ENCODE measurements around the gene MRPL19. TPM values are rescaled to one million over a fixed set of nuclear protein-coding genes. Genes with fewer than 3 reads are reported as not detected.

MRPL19 gene
- total RNA-seq, 4 donors from 2014 or later = 34.8 to 83.9 (median 57.6) TPM

GRCh38 chr2:75616406-75616805, 30.2 kb upstream of the MRPL19 start:
- no peaks in the 10 kb centered on the region for H3K36me3 ChIP-seq
- intact Hi-C loops (cut with DNase I) = no loop called here
- no peak for DNase-seq
- no peak for TF ChIP-seq POLR2A (IDR thresholded peaks at IDR 0.05)
- H3K4me3 ChIP-seq (replicated peaks in 1 of 3) = no peak overlapping the region
- no peaks in the 10 kb centered on the region for H3K9me3 ChIP-seq
- no peaks in the 10 kb centered on the region for H3K4me1 ChIP-seq
- 95 to 98% methylated on average over 4 of the region's 4 CpGs for WGBS, 2 donors
- no peak overlapping the region for H3K27ac ChIP-seq
- no peaks in the 10 kb centered on the region for H3K27me3 ChIP-seq

GRCh38 chr2:75616933-75617332, 29.6 kb upstream of the MRPL19 start:
- WGBS, 2 donors = 93 to 99% methylated on average over 3 of the region's 3 CpGs
- Histone ChIP-seq H3K27ac (no peak overlapping the region), H3K27me3 (no peaks in the 10 kb centered on the region), H3K4me1 (no peaks in the 10 kb centered on the region), H3K4me3 (replicated peaks in 1 of 3) (no peak overlapping the region), H3K9me3 (no peaks in the 10 kb centered on the region), H3K36me3 (no peaks in the 10 kb centered on the region)
- intact Hi-C loops (cut with DNase I) = no loop called here
- TF ChIP-seq CTCF (IDR thresholded peaks at IDR 0.05) (no peak), POLR2A (IDR thresholded peaks at IDR 0.05) (no peak)
- no peak for DNase-seq

- intact Hi-C loops (cut with DNase I) = no loop called here
These were observed 26.4 kb upstream of the MRPL19 start for GRCh38 chr2:75619956-75620740.

GRCh38 chr2:75621228-75621627, 25.4 kb upstream of the MRPL19 start:
- no peak for TF ChIP-seq CTCF (IDR thresholded peaks at IDR 0.05)
- TF ChIP-seq POLR2A (IDR thresholded peaks at IDR 0.05) = no peak
- no peak for DNase-seq
- Histone ChIP-seq H3K4me3 (replicated peaks in 1 of 3) (no peak overlapping the region), H3K9me3 (no peaks in the 10 kb centered on the region), H3K4me1 (no peaks in the 10 kb centered on the region), H3K27ac (no peak overlapping the region), H3K36me3 (no peaks in the 10 kb centered on the region), H3K27me3 (no peaks in the 10 kb centered on the region)
- intact Hi-C loops (cut with DNase I) = no loop called here
- 79 to 80% methylated on average over 4 of the region's 4 CpGs for WGBS, 2 donors

More at GRCh38 chr2:75619956-75620740, 26.4 kb upstream of the MRPL19 start:
- no peak overlapping the region for H3K27ac ChIP-seq
- WGBS, 2 donors = 90% methylated on average over 4 of the region's 4 CpGs
- no peaks in the 10 kb centered on the region for H3K9me3 ChIP-seq
- no peaks in the 10 kb centered on the region for H3K4me1 ChIP-seq
- no peak overlapping the region for H3K4me3 ChIP-seq (replicated peaks in 1 of 3)
- H3K27me3 ChIP-seq = no peaks in the 10 kb centered on the region
- TF ChIP-seq POLR2A (IDR thresholded peaks at IDR 0.05) (no peak), CTCF (IDR thresholded peaks at IDR 0.05) (no peak)
- no peaks in the 10 kb centered on the region for H3K36me3 ChIP-seq
- DNase-seq = no peak

GRCh38 chr2:75622500-75622899, 24.1 kb upstream of the MRPL19 start:
- 44 to 74% methylated on average over 2 of the region's 2 CpGs for WGBS, 2 donors
- no peak for DNase-seq
- no peaks in the 10 kb centered on the region for H3K27me3 ChIP-seq
- no peaks in the 10 kb centered on the region for H3K9me3 ChIP-seq
- intact Hi-C loops (cut with DNase I) = no loop called here
- no peaks in the 10 kb centered on the region for H3K36me3 ChIP-seq
- no peak overlapping the region for H3K27ac ChIP-seq
- TF ChIP-seq CTCF (IDR thresholded peaks at IDR 0.05) = no peak
- TF ChIP-seq POLR2A (IDR thresholded peaks at IDR 0.05) = no peak
- H3K4me3 ChIP-seq (replicated peaks in 1 of 3) = no peak overlapping the region
- no peaks in the 10 kb centered on the region for H3K4me1 ChIP-seq

All from thyroid gland (tissue), 4 donors.